ENCODE results near the gene TSEN2. TPM values are rescaled to one million over a fixed set of nuclear protein-coding genes. Genes with fewer than 3 reads are reported as not detected.
"Not testable (repeated sequence)": the region's sequence is repeated elsewhere in the genome, so short reads cannot be mapped to it uniquely, and the experiment has no call there.

Gene TSEN2
- total RNA-seq, 4 donors from 2014 or later = 8.1 to 39.9 (median 32.6) TPM

GRCh38 chr3:12477256-12477655, 7.0 kb upstream of the TSEN2 start:
- Histone ChIP-seq H3K27me3 (no peaks in the 10 kb centered on the region), H3K4me3 (no peak overlapping the region), H3K27ac (no peak overlapping the region), H3K9me3 (no peaks in the 10 kb centered on the region), H3K4me1 (peaks cover 0 to 10% (median 3%) of the 10 kb centered on the region in 4 donors), H3K36me3 (no peaks in the 10 kb centered on the region)
- DNase-seq = no peak
- TF ChIP-seq POLR2A (IDR thresholded peaks at IDR 0.05) (no peak), CTCF (IDR thresholded peaks at IDR 0.05) (no peak)

GRCh38 chr3:12478326-12478725, 6.0 kb upstream of the TSEN2 start:
- no peaks in the 10 kb centered on the region for H3K27me3 ChIP-seq
- no peak overlapping the region for H3K27ac ChIP-seq
- H3K36me3 ChIP-seq = no peaks in the 10 kb centered on the region
- no peak for DNase-seq
- no peak overlapping the region for H3K4me3 ChIP-seq
- TF ChIP-seq CTCF (IDR thresholded peaks at IDR 0.05) (no peak), POLR2A (IDR thresholded peaks at IDR 0.05) (no peak)
- peaks cover 0 to 21% (median 3%) of the 10 kb centered on the region in 4 donors for H3K4me1 ChIP-seq
- no peaks in the 10 kb centered on the region for H3K9me3 ChIP-seq

DNA sequence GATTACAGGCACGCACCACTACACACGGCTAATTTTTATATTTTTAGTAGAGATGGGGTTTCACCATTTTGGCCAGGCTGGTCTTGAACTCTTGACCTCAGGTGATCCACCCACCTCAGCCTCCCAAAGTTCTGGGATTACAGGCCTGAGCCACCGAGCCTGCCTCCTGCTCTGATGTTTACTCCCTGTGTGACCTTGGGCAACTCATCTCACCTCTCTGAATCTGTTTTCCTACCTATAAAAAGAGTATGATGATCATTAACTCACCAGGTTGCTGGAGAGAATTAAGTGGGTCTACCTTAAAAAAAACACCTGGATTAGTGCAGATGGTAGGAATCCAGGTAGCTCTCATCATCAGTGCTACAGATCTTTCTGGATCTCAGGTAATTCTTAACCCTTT, 5.1 kb upstream of the TSEN2 start:
- not testable (repeated sequence) for H3K4me3 ChIP-seq, DNase-seq, H3K27me3 ChIP-seq, H3K9me3 ChIP-seq, H3K36me3 ChIP-seq
- Histone ChIP-seq H3K27ac (peak overlapping the region in 3 of 4 donors; percentile 10 to 66 (median 14)), H3K4me1 (peaks cover 0 to 28% (median 7%) of the 10 kb centered on the region in 4 donors)

GRCh38 chr3:12479919-12480427, 4.3 kb upstream of the TSEN2 start:
- Histone ChIP-seq H3K27me3 (no peaks in the 10 kb centered on the region), H3K27ac (peak overlapping the region in 2 of 4 donors; percentile 41 to 66), H3K4me3 (no peak overlapping the region), H3K36me3 (no peaks in the 10 kb centered on the region), H3K4me1 (peaks cover 0 to 31% (median 7%) of the 10 kb centered on the region in 4 donors), H3K9me3 (no peaks in the 10 kb centered on the region)
- TF ChIP-seq POLR2A (IDR thresholded peaks at IDR 0.05) (no peak), CTCF (IDR thresholded peaks at IDR 0.05) (peak; percentile 50 to 95 (median 83))
- DNase-seq = peak in 2 of 3 donors; percentile 84 to 85

DNA sequence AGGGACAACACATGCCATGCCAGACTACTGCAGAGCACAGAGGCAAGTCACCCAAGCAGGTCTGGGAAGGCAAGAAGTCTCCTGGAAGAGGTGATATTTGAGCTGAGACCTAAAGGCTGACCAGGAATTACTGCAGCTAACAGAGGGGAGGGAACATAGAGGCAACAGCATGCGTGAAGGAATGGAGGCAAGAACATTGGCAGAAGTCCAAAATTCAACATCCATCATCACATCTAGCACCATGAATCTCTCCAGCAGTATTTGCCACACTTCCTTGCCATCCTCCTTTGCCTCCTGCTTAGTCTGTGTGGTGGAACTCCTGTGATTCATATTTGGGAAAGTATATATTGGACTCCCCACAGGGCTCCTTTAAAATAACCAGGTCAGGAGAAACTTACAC, 870 bp upstream of the TSEN2 start:
- TF ChIP-seq CTCF (IDR thresholded peaks at IDR 0.05) (no peak), POLR2A (IDR thresholded peaks at IDR 0.05) (no peak)
- no peaks in the 10 kb centered on the region for H3K36me3 ChIP-seq
- no peaks in the 10 kb centered on the region for H3K9me3 ChIP-seq
- no peak for DNase-seq
- H3K4me3 ChIP-seq = peak overlapping the region in 3 of 4 donors; percentile 57 to 73 (median 62)
- H3K27me3 ChIP-seq = no peaks in the 10 kb centered on the region
- peak overlapping the region; percentile 60 to 85 (median 78) for H3K27ac ChIP-seq
- H3K4me1 ChIP-seq = peaks cover 0 to 41% (median 10%) of the 10 kb centered on the region in 4 donors

DNA sequence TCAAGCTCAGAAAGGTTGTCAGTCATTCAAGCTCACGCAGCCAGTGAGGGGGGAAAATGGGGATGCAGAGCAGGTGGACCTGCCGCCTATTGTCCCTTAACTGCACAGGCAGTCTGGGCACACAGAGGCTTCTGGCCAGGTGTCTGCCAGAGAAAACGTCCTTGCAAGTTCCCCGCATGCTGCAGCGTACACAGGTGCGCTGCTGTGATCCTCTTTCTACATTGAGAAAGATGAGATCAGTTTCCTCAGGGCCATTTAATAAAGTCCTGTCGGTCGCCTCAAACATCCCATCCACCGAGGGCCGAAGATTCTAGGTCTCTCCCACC, 445 bp upstream of the TSEN2 start:
- peak overlapping the region; percentile 57 to 73 (median 61) for H3K4me3 ChIP-seq
- H3K4me1 ChIP-seq = peaks cover 0 to 41% (median 10%) of the 10 kb centered on the region in 4 donors
- no peak for TF ChIP-seq POLR2A (IDR thresholded peaks at IDR 0.05)
- no peak for TF ChIP-seq CTCF (IDR thresholded peaks at IDR 0.05)
- no peaks in the 10 kb centered on the region for H3K9me3 ChIP-seq
- peak overlapping the region; percentile 60 to 85 (median 78) for H3K27ac ChIP-seq
- no peaks in the 10 kb centered on the region for H3K27me3 ChIP-seq
- no peak for DNase-seq
- H3K36me3 ChIP-seq = no peaks in the 10 kb centered on the region
